SK-N-SH (cell line): ENCODE data around the gene HS6ST3.

Source experiments
- CHD2 ChIP-seq: fragments of 150-350 bp; IDR thresholded peaks from 2 replicates; pipeline ENCODE4 v1.6.1; 2018; ENCODE audit warnings: low read length; ENCODE audit not compliant: partially characterized antibody
- CTCF ChIP-seq: fragments of 200-600 bp; sonication (generic); IDR thresholded peaks from 2 replicates; pipeline ENCODE4 v1.6.1; 2017; ENCODE audit warnings: antibody characterized with exemption, mild to moderate bottlenecking, moderate library complexity
- EP300 ChIP-seq, 2 experiments: IDR thresholded peaks; 2 replicates each; pipeline versions ENCODE4 v1.4.0 to v1.6.1; 2012; ENCODE audit warnings: borderline replicate concordance in 1 of 2, low read depth in 1 of 2, low read length in 1 of 2
- EZH2phosphoT487 ChIP-seq: fragments of 200-600 bp; sonication (generic); IDR thresholded peaks from 2 replicates; pipeline ENCODE4 v1.6.1; 2017; ENCODE audit warnings: low read depth, mixed run types, mild to moderate bottlenecking, antibody characterized with exemption, moderate library complexity, borderline replicate concordance
- JUND ChIP-seq: IDR thresholded peaks from 2 replicates; pipeline ENCODE4 v1.4.0; 2012
- MEF2A ChIP-seq: IDR thresholded peaks from 2 replicates; pipeline ENCODE4 v1.4.0; 2012; ENCODE audit warnings: low read depth, borderline replicate concordance
- MXI1 ChIP-seq: IDR thresholded peaks from 2 replicates; pipeline ENCODE4 v1.6.1; 2012; ENCODE audit warnings: mild to moderate bottlenecking, low read depth, low read length, improper control_type of control experiment
- RFX5 ChIP-seq: IDR thresholded peaks from 2 replicates; pipeline ENCODE4 v1.6.1; 2012; ENCODE audit warnings: mild to moderate bottlenecking, improper control_type of control experiment, low read length

DNA sequence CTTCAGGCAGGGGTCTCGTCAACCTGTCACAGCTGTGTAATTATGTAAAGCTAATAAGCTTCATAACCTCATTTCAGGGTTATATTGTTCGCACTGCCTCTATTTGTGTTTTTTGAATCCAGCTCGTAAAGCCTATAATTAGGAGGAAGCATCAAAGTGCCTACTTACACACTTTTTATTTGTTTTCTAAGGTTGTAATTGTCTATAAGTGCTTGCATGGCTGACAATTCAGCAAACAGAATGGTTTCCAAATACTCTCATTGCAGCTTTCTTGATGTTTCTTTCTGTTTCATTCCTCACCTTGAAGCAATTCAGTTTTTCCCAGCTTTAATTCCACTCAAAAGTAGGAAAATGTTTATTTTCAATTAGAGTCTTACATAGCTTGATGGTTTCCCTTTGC, 336.3 kb downstream of the HS6ST3 start:
- TF ChIP-seq RFX5 (no peak), MXI1 (no peak), CHD2 (no peak), CTCF (no peak), EP300 (IDR thresholded peaks at IDR 0.05; ENCODE audit: borderline replicate concordance in 1 of 2, low read depth in 1 of 2, low read length in 1 of 2) (no peak), MEF2A (no peak), EZH2phosphoT487 (no peak), JUND (no peak)
